Motor neuron (in vitro differentiated cells): ENCODE measurements around the gene COL1A1. TPM values are rescaled to one million over a fixed set of nuclear protein-coding genes. Genes with fewer than 3 reads are reported as not detected.

Experiments used
- ATAC-seq, 8 experiments: fragments of 200-7000 bp; cut with Tn5 transposase; replicated peaks in 6 of 8; 2 replicates each; pipeline ENCODE4 v1.8.0; 2021; ENCODE audit warnings: mild to moderate bottlenecking in 8 of 8, moderate library complexity in 8 of 8
- H3K27ac ChIP-seq, 2 donors: fragments of 250-450 bp; sonication (Bioruptor Pico); 2 replicates each; pipeline ENCODE4 v1.9.0; 2021; ENCODE audit warnings: antibody characterized with exemption in 2 of 2, mild to moderate bottlenecking in 2 of 2, moderate library complexity in 1 of 2
- H3K4me1 ChIP-seq, 2 donors: fragments of 250-450 bp; sonication (Bioruptor Pico); replicated peaks in 1 of 2; 2 replicates each; pipeline ENCODE4 v1.6.1; 2021; ENCODE audit warnings: antibody characterized with exemption in 2 of 2, mild to moderate bottlenecking in 2 of 2, moderate library complexity in 1 of 2
- H3K4me3 ChIP-seq, 5 donors: fragments of 250-450 bp; sonication (Bioruptor Pico); 2 replicates each; pipeline ENCODE4 v1.9.0; 2021; ENCODE audit warnings: antibody characterized with exemption in 5 of 5, mild to moderate bottlenecking in 5 of 5, moderate library complexity in 4 of 5
- WGBS, 10 experiments: fragments of 450-650 bp; shearing (Covaris generic); methylation state at CpG; one replicate each; pipeline ENCODE4 v1.0.0; 2022; 5-methylcytosine and 5-hydroxymethylcytosine counted together
- in situ Hi-C, 9 experiments: fragments of 400-800 bp; cut with MboI; loops; one replicate each; pipeline ENCODE4 v1.15.0; 2021; ENCODE audit warnings: low sequenced_read_pairs in 9 of 9, low pct_unique_long_range_greater_than_20kb in 2 of 9; ENCODE audit not compliant: unreplicated experiment in 9 of 9
- total RNA-seq, 8 experiments: library from RNA; unstranded; fragments of 300-600 nt; gene quantifications; 2 replicates each; pipeline versions ENCODE4 v1.2.3 to v1.2.4, GENCODE V29; 2022

COL1A1 gene
- total RNA-seq, 8 experiments from 2014 or later, result 0.54 to 614 (median 7.1) TPM

DNA sequence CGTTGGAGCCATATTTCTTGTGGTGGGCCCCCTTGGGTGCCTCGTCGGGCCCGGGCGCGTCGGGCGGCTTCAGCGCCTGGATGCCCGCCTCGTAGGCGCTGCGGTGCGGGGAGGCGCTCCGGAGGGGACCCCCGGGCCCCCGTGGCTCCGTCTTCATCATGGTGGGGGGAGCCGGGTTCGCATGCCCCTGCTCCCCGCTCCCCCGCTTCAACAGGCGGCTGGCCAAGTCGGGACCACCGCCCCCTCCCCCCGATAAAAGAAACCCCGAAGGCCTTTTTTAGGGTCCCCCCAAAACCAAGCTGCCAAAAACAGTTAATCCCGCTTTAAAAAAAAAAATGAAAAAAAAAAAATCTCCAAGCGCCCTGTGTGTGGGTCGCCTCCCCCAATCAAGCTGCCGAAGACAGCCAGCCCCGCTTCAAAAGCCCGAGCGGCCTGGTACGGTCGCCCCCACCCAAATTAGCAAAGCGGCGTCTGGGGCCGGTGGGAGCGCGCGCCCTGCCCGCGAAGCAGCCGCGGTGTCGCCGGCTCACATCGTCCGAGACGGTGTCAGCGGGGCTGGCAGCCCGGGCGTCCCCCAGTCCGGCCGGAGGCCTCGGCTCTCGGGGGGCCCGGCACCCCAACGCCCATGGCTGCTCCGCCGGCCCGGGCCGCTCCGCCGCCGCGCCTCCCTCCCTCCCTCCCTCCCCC is 50.9 kb downstream of the COL1A1 start, which contains the start of gene PPP1R9B:
TSS of gene PPP1R9B (minus strand) at position 324 of the 687 bp plus-strand sequence. CDS start at position 160, 164 bp downstream.
- peak within 1 kb of the TSS; percentile 84 to 86 for H3K27ac ChIP-seq
- 4% methylated on average over 5 of the region's 69 CpGs; no CpG with 5 or more reads in 9 of the 10 experiments for WGBS, 10 experiments
- peak in 6 of 8 experiments; percentile 1 to 39 (median 26) for ATAC-seq
- peaks cover 33 to 37% of the 10 kb centered on the region in 2 donors for H3K4me1 ChIP-seq
- peak within 1 kb of the TSS; percentile 93 to 100 (median 99) for H3K4me3 ChIP-seq
- in situ Hi-C loops, result no loop called here

DNA sequence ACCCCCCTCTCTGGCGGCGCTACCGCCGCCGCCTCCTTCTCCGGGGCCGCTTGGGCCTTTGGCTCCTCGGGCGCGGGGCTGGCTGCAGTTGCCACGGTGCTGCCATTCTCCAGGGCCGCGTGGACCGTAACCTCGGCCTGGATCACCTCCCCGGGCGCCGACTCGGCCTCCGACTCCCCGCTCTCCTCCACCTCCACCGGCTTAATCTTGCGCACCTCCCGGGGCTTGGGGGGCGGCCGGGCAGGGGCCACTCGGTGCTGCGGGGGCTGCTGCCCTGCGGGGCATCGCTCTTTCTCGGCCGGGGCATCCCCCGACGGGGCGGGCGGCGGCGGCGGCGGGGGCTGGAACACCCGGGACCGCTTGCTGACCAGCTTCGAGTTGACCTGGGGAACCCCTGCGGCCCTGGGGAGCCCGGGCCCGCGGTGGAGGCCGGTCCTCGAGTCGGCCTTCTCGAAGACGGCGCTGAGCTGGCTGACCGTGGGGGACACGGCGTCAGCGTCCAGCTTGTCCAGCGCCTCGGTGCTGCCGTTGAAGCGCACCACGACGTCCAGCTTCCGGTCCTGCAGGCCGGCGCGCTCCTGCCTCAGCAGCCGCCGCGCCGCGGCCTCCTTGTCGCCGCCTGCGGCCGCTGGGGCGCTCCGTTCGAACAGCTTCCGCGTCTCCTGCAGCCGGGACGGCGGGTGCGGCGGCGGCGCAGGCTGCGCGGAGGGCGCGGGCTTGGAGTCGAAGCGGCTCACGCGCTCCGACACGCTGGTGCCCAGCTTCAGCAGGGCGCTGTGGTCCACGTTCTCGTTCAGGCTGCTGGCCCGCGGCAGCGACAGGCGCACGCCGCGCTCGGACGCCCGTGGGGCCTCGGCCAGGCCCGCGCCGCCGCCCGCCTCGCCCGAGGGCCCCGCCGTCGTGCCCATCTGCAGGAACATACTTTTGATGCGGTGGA is 51.7 kb downstream of the COL1A1 start:
- 0 to 4% (median 0%) methylated on average over 2 to 13 of the region's 123 CpGs; no CpG with 5 or more reads in 6 of the 10 experiments for WGBS, 10 experiments
- peaks cover 33 to 34% of the 10 kb centered on the region in 2 donors for H3K4me1 ChIP-seq

GRCh38 chr17:50149091-50149416 is 52.4 kb downstream of the COL1A1 start:
- peak overlapping the region; percentile 93 to 100 (median 99) for H3K4me3 ChIP-seq
- ATAC-seq, result no peak
- H3K27ac ChIP-seq, result peak overlapping the region in 1 of 2 donors; percentile 28
- in situ Hi-C loops, result no loop called here
- no CpG with 5 or more reads among the region's 30 CpGs for WGBS, 10 experiments
- H3K4me1 ChIP-seq, result peaks cover 33 to 34% of the 10 kb centered on the region in 2 donors

More for the DNA sequence above, 51.7 kb downstream of the COL1A1 start:
- in situ Hi-C loops, result no loop called here
- ATAC-seq, result peak in 1 of 8 experiments; percentile 3
- Histone ChIP-seq H3K4me3 (peak overlapping the region; percentile 93 to 100 (median 99)), H3K27ac (peak overlapping the region; percentile 28 to 84)

GRCh38 chr17:50148226-50149090 is 53.0 kb downstream of the COL1A1 start:
- Histone ChIP-seq H3K27ac (peak overlapping the region in 1 of 2 donors; percentile 28), H3K4me3 (peak overlapping the region; percentile 93 to 100 (median 99)), H3K4me1 (peaks cover 33 to 34% of the 10 kb centered on the region in 2 donors)
- in situ Hi-C loops, result no loop called here
- ATAC-seq, result peak; percentile 1 to 18 (median 4)
- WGBS, 10 experiments, result 0 to 5% (median 0%) methylated on average over 3 to 4 of the region's 25 CpGs; no CpG with 5 or more reads in 7 of the 10 experiments

DNA sequence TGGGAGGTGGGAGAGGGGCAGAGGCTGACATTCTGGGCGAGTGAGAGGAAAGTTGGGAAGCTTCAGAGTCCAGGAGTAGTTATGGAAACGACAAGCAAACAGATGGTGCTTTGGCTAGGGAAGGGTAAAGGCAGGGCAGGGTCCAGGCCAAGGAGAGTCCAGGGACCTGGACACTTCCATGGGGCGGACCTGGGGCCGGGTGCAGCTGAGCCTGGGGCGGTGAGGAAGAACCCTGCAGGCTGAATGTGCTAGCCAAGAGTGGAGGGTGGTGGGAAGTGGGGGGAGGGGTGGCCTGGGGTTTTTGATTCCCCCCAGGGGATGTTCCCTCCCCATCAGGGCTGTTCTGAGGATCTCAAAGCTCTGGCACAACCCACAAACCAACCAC is 53.6 kb downstream of the COL1A1 start:
- WGBS, 10 experiments, result 0% methylated on average over 1 of the region's 5 CpGs; no CpG with 5 or more reads in 9 of the 10 experiments
- Histone ChIP-seq H3K4me3 (peak overlapping the region; percentile 93 to 100 (median 99)), H3K4me1 (peaks cover 33 to 34% of the 10 kb centered on the region in 2 donors), H3K27ac (no peak overlapping the region)
- in situ Hi-C loops, result no loop called here
- peak in 3 of 8 experiments; percentile 3 for ATAC-seq

GRCh38 chr17:50146927-50147665 is 54.3 kb downstream of the COL1A1 start:
- ATAC-seq, result peak in 1 of 8 experiments; percentile 3
- 0 to 100% (median 38%) methylated on average over 1 to 7 of the region's 15 CpGs; no CpG with 5 or more reads in 4 of the 10 experiments for WGBS, 10 experiments
- in situ Hi-C loops, result no loop called here
- H3K4me1 ChIP-seq, result peaks cover 26 to 31% of the 10 kb centered on the region in 2 donors
- peak overlapping the region; percentile 93 to 100 (median 99) for H3K4me3 ChIP-seq
- no peak overlapping the region for H3K27ac ChIP-seq

GRCh38 chr17:50146230-50146926 is 55.1 kb downstream of the COL1A1 start:
- 20 to 100% (median 100%) methylated on average over 1 to 2 of the region's 10 CpGs; no CpG with 5 or more reads in 7 of the 10 experiments for WGBS, 10 experiments
- peak overlapping the region in 2 of 5 donors; percentile 93 to 99 for H3K4me3 ChIP-seq
- peaks cover 26 to 29% of the 10 kb centered on the region in 2 donors for H3K4me1 ChIP-seq
- in situ Hi-C loops, result no loop called here
- H3K27ac ChIP-seq, result no peak overlapping the region
- no peak for ATAC-seq

DNA sequence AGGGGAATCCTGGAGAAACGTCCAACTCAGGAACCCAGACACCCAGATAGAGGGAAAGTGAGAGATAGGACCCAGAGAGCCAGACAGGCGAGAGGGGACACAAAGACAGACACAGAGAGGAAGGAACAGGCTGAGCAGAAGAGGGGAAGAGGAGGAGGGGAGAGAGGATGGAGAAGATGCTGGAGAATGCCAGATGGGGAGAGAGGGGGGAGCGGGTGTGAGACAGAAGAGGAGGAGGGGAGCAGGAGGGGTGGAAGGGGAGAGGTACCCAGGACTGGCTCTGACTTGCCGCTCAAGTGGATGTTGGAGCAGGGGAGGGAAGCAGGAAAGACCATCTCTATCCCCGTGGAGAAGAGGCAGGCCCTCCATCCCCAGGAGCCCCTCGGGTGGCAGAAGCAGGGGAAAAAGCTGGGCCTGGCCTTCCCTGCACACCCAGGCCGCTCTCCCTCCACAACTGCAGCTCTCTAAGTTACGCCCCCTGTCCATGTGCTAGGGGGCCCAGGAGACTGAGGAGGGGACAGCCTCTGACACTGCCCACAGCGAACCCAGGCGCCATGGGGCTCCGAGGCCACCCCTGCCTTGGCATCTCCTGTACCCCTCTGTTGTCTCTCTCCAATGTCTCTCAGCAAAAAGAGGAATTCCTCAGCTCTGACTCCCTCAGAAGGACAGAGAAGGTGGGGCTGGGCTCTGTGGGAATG is 55.8 kb downstream of the COL1A1 start:
- no peak for ATAC-seq
- in situ Hi-C loops, result no loop called here
- Histone ChIP-seq H3K4me3 (no peak overlapping the region), H3K27ac (no peak overlapping the region), H3K4me1 (peaks cover 26 to 27% of the 10 kb centered on the region in 2 donors)
- WGBS, 10 experiments, result no CpG with 5 or more reads among the region's 11 CpGs

GRCh38 chr17:50144845-50145531 is 56.4 kb downstream of the COL1A1 start:
- peak in 3 of 8 experiments; percentile 46 to 53 (median 52) for ATAC-seq
- Histone ChIP-seq H3K27ac (no peak overlapping the region), H3K4me1 (peaks cover 30 to 33% of the 10 kb centered on the region in 2 donors), H3K4me3 (no peak overlapping the region)
- WGBS, 10 experiments, result 40 to 94% (median 60%) methylated on average over 1 to 7 of the region's 16 CpGs; no CpG with 5 or more reads in 5 of the 10 experiments
- in situ Hi-C loops, result no loop called here

GRCh38 chr17:50144355-50144754 is 57.1 kb downstream of the COL1A1 start:
- in situ Hi-C loops, result no loop called here
- Histone ChIP-seq H3K4me3 (no peak overlapping the region), H3K27ac (no peak overlapping the region), H3K4me1 (peaks cover 30 to 34% of the 10 kb centered on the region in 2 donors)
- ATAC-seq, result peak in 3 of 8 experiments; percentile 51 to 59 (median 54)
- WGBS, 10 experiments, result 0 to 93% (median 73%) methylated on average over 1 to 3 of the region's 6 CpGs; no CpG with 5 or more reads in 6 of the 10 experiments
